Measurements from ENCODE around the gene TNFRSF4.
"Not testable (repeated sequence)": the region's sequence is repeated elsewhere in the genome, so short reads cannot be mapped to it uniquely, and the experiment has no call there.

TNFRSF4 gene

GRCh38 chr1:1179983-1180861 lies 33.7 kb downstream of the TNFRSF4 start:
- no peak for DNase-seq

GRCh38 chr1:1179346-1179982 lies 34.5 kb downstream of the TNFRSF4 start:
- no peak for DNase-seq

- no peak for DNase-seq
These were observed 35.1 kb downstream of the TNFRSF4 start for GRCh38 chr1:1178794-1179331.

GRCh38 chr1:1177452-1178206 lies 36.3 kb downstream of the TNFRSF4 start:
- no peak for DNase-seq

- DNase-seq = no peak
These were observed 37.0 kb downstream of the TNFRSF4 start for GRCh38 chr1:1176931-1177330.

GRCh38 chr1:1176063-1176761 lies 37.7 kb downstream of the TNFRSF4 start:
- not testable (repeated sequence) for DNase-seq

GRCh38 chr1:1175221-1176062 lies 38.5 kb downstream of the TNFRSF4 start:
- no peak for DNase-seq

GRCh38 chr1:1173793-1174415 lies 40.0 kb downstream of the TNFRSF4 start, which contains the start of gene TTLL10:
TSS of gene TTLL10 (plus strand) at chr1:1173880. CDS start at chr1:1179216, 5,336 bp downstream.
- no peak for DNase-seq

- no peak for DNase-seq
These were observed 40.7 kb downstream of the TNFRSF4 start for GRCh38 chr1:1173061-1173792.

GRCh38 chr1:1171546-1172340 lies 42.2 kb downstream of the TNFRSF4 start:
- DNase-seq = no peak

- DNase-seq = no peak
These were observed 42.8 kb downstream of the TNFRSF4 start for GRCh38 chr1:1171161-1171545.

- no peak for DNase-seq
These were observed 43.5 kb downstream of the TNFRSF4 start for GRCh38 chr1:1170215-1171091.

- no peak for DNase-seq
These were observed 44.3 kb downstream of the TNFRSF4 start for GRCh38 chr1:1169429-1170214.

- DNase-seq = no peak
These were observed 45.2 kb downstream of the TNFRSF4 start for GRCh38 chr1:1168451-1169411.

- no peak for DNase-seq
These were observed 46.0 kb downstream of the TNFRSF4 start for GRCh38 chr1:1167841-1168450.

GRCh38 chr1:1167398-1167821 lies 46.5 kb downstream of the TNFRSF4 start:
- DNase-seq = no peak

All from NCI-H1092 treated with DMSO at 0.1 percent for 48 hours (cell line).